GM10248 (cell line): ENCODE results near the gene HSF4.

Experiments used
- CTCF ChIA-PET: fragments of 300-600 bp; sonication (Branson Sonifier 250); formaldehyde crosslinking; extraction: SDS; loops from one replicate; lab custom pipeline; 2021; ENCODE audit warnings: antibody characterized with exemption; lab: Yijun Ruan, JAX
- POLR2A ChIA-PET: fragments of 350-650 bp; sonication (Branson Sonifier 250); formaldehyde crosslinking; extraction: SDS; loops from one replicate; lab custom pipeline; 2020; ENCODE audit warnings: antibody characterized with exemption; lab: Yijun Ruan, JAX
- DNase-seq: peaks from one replicate; pipeline ENCODE4 v3.0.0; 2012; ENCODE audit errors: extremely low spot score
- CTCF ChIP-seq: IDR thresholded peaks from 2 replicates; pipeline ENCODE4 v1.5.1; 2012; ENCODE audit warnings: mild to moderate bottlenecking, low read depth; ENCODE audit errors: extremely low read depth, missing control alignments, control extremely low read depth

HSF4 gene

DNA sequence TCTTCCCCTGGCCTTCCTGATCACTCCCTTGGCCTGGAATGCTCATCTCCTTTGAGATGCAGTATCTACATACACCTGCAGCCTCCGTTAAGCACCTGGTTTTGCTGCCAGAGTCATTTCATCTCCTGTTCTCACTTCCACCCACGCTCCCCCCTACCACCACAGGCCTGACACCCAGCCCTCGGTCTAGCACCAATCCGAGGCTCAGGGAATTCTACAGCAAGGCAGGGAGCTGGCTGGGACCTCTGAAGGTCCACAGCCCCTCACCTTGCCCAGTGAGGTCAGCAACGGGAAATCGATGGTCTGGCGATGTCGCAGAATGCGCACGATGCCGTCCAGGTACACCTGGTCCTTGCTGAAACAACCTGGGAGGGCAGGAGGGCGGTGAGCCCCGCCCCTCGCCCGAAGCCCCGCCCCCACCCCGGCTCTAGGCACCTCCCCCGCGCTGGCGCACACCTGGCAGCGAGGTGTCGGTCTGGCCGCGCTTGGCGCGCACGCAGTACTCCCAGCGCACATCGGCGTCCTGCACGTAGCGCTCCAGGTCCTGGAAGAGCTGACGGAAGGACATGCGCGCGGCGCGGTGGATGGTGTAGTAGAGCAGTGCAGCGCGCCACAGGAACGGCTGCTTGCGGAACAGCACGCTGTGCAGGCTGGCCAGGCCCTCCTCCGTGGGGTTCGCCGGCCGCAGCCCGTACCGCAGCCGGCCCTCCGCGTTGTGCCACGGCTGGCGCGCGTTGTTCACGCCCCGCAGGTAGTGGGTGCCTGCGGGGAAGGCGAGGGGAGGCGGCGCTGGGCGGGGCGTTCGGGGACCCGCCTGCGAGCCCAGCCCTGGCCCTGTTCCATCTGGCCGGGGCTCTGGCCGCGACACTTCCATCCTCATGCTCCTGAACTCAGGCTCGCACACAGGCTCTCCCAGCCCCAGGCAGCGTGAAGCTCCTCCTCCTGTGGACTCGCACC lies 13.5 kb downstream of the HSF4 start:
- ChIA-PET CTCF (interaction anchor here (0.8 to 5.8 kb wide), 8 partner anchors 9 to 201 kb away, joined by 3 to 45 read pairs (median 4); partner anchors contain the start of genes EXOC3L1, FBXL8 and TRADD), POLR2A (no interaction called here)
- no peak for DNase-seq
- TF ChIP-seq CTCF, result no peak

GRCh38 chr16:67179421-67180080 lies 15.0 kb downstream of the HSF4 start:
- POLR2A ChIA-PET, result no interaction called here
- CTCF ChIA-PET, result interaction anchor here (1.0 to 1.1 kb wide), 2 partner anchors 13 to 24 kb away, joined by 3 to 7 read pairs; no protein-coding TSS in a partner anchor

GRCh38 chr16:67180166-67180565 lies 15.6 kb downstream of the HSF4 start:
- TF ChIP-seq CTCF, result no peak
- POLR2A ChIA-PET, result no interaction called here
- CTCF ChIA-PET, result interaction anchor here (1.0 to 3.5 kb wide), 4 partner anchors 13 to 162 kb away, joined by 3 to 10 read pairs (median 5); no protein-coding TSS in a partner anchor
- no peak for DNase-seq

More at GRCh38 chr16:67179421-67180080, 15.0 kb downstream of the HSF4 start:
- no peak for DNase-seq
- peak; percentile 39 for TF ChIP-seq CTCF

GRCh38 chr16:67181346-67181745 lies 16.8 kb downstream of the HSF4 start:
- ChIA-PET CTCF (interaction anchor here (1.3 to 3.5 kb wide), 4 partner anchors 11 to 164 kb away, joined by 3 to 19 read pairs (median 8); partner anchors contain the start of genes FBXL8, NOL3 and TRADD), POLR2A (interaction anchor here (0.7 kb wide), 1 partner anchor 346 kb away, joined by 7 read pairs; no protein-coding TSS in a partner anchor)
- no peak for DNase-seq
- no peak for TF ChIP-seq CTCF

- no peak for DNase-seq
- no peak for TF ChIP-seq CTCF
- POLR2A ChIA-PET, result interaction anchor here (0.7 kb wide), 1 partner anchor 347 kb away, joined by 7 read pairs; no protein-coding TSS in a partner anchor
- CTCF ChIA-PET, result interaction anchor here (1.1 to 3.5 kb wide), 7 partner anchors 8 to 228 kb away, joined by 4 to 19 read pairs (median 6); partner anchors contain the start of genes FBXL8, NOL3 and TRADD
Observed at GRCh38 chr16:67182288-67182687, 17.7 kb downstream of the HSF4 start.

GRCh38 chr16:67183284-67183626 lies 18.7 kb downstream of the HSF4 start:
- DNase-seq, result no peak
- ChIA-PET POLR2A (no interaction called here), CTCF (interaction anchor here (1.5 to 3.5 kb wide), 6 partner anchors 9 to 229 kb away, joined by 6 to 19 read pairs (median 8); partner anchors contain the start of genes B3GNT9 and NOL3)
- TF ChIP-seq CTCF, result no peak
